Stimulated activated CD4-positive, alpha-beta T cell treated with anti-CD3 and anti-CD28 coated beads, Interleukin-2, amount 100 ng/mL, for 24 hours (primary cell): ENCODE data around the gene MGLL.
"Not testable (repeated sequence)": the region's sequence is repeated elsewhere in the genome, so short reads cannot be mapped to it uniquely, and the experiment has no call there.

Source experiments
- DNase-seq, 2 donors: peaks; one replicate each; pipeline ENCODE4 v3.0.0-alpha.2; 2020

Gene MGLL

GRCh38 chr3:127718916-127719290 is 103.4 kb downstream of the MGLL start:
- no peak for DNase-seq

- no peak for DNase-seq
These were observed 103.9 kb downstream of the MGLL start for GRCh38 chr3:127718245-127718915.

GRCh38 chr3:127717357-127718244 is 104.7 kb downstream of the MGLL start:
- no peak for DNase-seq

- DNase-seq = no peak
These were observed 105.9 kb downstream of the MGLL start for GRCh38 chr3:127716384-127716783.

- DNase-seq = no peak
These were observed 106.8 kb downstream of the MGLL start for GRCh38 chr3:127715532-127715931.

- DNase-seq = no peak
These were observed 107.4 kb downstream of the MGLL start for GRCh38 chr3:127714866-127715265.

- DNase-seq = no peak
These were observed 108.2 kb downstream of the MGLL start for GRCh38 chr3:127714125-127714571.

- no peak for DNase-seq
These were observed 109.2 kb downstream of the MGLL start for GRCh38 chr3:127712881-127713771.

GRCh38 chr3:127712461-127712860 is 109.9 kb downstream of the MGLL start:
- no peak for DNase-seq

GRCh38 chr3:127711896-127712295 is 110.4 kb downstream of the MGLL start:
- no peak for DNase-seq

- no peak for DNase-seq
These were observed 111.2 kb downstream of the MGLL start for GRCh38 chr3:127711021-127711695.

GRCh38 chr3:127710155-127710941 is 112.0 kb downstream of the MGLL start:
- no peak for DNase-seq

GRCh38 chr3:127709320-127710060 is 112.8 kb downstream of the MGLL start:
- DNase-seq = no peak

GRCh38 chr3:127708837-127709236 is 113.5 kb downstream of the MGLL start:
- DNase-seq = no peak

- DNase-seq = no peak
These were observed 114.4 kb downstream of the MGLL start for GRCh38 chr3:127707851-127708411.

GRCh38 chr3:127706785-127707351 is 115.4 kb downstream of the MGLL start:
- DNase-seq = no peak

- DNase-seq = no peak
These were observed 116.0 kb downstream of the MGLL start for GRCh38 chr3:127706312-127706711.

- not testable (repeated sequence) for DNase-seq
These were observed 117.5 kb downstream of the MGLL start for GRCh38 chr3:127704840-127705239.

GRCh38 chr3:127702151-127702578 is 120.2 kb downstream of the MGLL start:
- DNase-seq = no peak

GRCh38 chr3:127701280-127701911 is 120.9 kb downstream of the MGLL start:
- no peak for DNase-seq
